NCI-H748 (cell line): ENCODE data around the gene C1orf87.
"Not testable (repeated sequence)": the region's sequence is repeated elsewhere in the genome, so short reads cannot be mapped to it uniquely, and the experiment has no call there.

ENCODE experiments used
- DNase-seq: peaks from one replicate; lab custom pipeline; 2025; ENCODE audit not compliant: unreplicated experiment; lab: John Stamatoyannopoulos, UW

C1orf87 gene

DNA sequence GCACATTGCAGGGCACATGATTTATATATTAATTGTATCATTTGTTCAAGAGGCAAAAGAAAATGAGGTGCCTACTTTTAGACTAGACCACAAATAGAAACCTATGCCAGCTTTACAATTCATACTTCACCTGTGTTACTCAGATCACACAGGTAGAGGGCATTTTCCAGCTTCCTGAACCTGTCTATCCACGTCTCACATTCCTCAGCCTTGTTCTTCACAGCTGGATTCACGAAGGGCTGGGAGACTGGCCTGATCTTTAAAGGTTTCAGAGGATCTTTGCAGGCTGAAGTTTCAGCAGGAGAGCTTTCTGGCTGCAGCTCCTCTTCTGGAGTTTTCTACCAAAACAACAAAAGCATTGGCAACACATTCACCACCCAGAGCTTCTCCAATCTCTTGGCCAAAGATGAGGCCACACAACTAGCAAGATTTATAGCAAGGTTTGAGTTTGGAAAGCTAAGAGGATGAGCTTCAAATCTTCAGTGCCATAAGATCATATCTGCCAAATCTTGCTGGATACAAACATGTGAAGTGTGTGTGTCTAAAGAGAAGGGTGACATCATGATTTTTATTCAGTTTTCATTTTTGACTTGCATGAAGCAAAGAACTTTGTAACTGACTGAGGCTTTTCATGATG is 76.0 kb downstream of the C1orf87 start:
- peak; percentile 3 for DNase-seq

DNA sequence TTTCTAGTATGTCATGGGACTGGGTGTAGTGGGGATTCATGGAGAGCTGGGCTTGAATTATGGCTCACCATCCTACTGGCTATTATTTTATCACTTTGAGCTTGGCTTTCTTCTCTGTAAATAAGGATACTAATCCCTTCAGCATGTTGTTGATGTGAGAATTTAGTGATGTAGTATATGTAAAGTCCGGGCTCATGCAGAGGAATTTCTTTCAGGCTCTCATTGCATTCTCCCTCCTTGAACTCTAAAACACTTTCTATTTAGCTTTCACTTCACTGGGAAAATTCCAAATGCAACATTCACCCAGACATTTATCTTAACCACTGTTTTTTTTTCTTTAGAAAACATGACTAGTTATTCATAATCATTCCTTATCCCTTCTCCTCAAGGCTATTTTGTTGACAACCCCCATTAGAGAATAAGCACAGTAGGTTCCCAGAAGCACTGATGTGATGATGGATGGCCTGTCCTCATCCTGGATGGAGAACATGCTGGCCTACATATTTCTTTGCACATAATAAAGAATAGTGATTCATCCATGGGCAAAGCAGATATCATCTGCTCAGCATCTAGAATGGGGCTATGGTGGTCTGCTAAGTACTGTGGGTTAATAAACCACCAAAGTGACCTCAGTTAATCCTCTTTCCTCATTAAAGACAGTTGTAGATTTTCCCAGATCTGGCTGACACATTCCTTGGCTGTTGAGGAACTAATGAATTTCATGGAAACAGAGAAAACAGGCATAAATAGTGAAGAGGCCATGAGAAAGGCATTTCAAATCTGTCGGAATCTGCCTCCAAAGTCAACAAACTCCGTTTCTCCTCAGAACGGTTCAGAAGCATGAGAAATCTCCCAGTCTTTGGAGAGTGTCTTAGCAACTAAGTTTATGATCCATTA is 79.0 kb downstream of the C1orf87 start:
- DNase-seq: no peak

DNA sequence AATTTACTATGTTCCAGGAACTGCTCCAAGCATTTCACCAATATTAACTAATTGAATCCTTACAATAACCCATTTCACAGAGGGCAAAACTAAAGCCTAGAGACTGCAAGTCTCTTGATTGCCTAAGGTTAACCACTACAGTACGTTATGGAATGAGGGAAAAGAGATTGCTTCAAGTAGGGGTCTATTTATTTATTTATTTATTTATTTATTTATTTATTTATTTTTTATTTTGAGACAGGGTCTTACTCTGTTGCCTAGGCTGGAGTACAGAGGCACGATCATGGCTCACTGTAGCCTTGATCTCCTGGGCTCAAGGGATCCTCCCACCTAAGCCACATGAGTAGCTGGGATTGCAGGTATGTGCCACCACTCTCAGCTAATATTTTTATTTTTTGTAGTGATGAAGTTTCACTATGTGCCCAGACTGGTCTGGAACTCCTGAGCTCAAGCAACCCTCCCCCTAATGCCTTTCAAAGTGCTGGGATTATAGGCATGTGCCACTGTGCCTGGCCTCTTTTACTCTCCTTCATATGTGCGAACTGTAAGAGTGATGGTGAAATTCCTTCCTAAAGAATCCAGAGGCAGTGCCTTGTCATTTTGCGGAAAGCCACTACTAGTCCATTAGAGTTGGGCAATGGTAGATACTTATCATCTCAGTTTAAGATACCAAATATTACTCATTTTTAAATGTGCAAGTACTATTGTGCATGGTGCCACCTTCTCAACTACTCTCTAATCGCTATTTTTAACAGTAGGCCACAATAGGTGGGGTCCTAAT is 81.3 kb downstream of the C1orf87 start:
- DNase-seq: no peak

DNA sequence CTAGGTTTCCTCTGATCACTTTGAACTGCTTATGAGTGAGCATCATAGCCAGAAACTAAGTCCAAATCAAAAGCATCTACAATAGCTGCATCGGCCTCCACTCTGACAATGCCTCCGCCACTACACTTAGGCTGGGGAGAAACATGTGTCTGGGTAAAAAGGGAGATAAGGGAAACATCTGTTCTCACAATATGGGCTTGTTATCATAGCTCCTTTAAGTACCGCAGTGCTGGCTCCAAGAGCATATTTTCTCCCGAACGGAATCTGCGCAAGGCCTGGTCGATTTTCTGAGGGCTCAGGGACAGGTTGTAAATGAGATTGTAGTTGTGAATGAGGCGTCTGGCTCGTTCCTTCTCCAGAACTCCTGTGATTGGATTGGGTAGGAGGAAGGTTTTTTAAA is 83.1 kb downstream of the C1orf87 start:
- DNase-seq: no peak

DNA sequence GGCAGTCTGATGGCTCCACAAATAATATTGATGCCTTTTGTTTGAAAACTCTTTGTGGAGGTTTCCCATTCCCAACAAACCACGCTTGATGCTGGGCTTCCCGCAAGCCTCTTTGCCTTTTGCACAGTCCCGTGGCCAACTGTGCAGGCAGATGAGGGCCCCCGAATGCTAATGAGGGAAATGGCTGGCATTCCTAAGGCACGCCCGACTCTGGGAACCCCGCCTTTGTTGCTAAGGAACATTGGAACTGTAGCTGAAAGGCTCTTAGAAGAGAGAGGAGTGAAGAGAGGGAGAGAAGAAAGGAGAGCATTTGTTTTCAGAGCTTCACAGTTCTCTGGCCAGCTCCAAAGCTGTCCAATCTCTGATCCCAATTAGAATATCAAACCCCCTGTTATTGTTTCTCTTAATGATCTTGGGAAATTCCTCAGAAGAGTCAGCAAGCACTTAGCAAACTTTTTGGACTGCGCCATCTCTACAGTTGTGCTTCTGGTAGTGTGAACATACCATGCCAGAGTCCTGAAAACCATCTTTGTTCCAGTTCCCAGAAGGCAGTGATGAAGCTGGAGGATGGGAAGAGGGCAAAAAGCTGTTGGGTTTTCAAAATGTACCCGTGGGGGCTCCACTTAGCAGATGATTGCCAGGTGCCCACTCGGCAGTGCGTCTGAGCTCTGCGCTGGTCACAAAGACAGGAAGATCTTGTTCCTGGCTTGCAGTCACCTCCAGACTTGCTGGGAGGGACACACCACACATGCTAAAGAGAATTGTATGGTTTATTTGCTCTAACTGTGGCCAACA is 86.9 kb downstream of the C1orf87 start:
- DNase-seq: peak; percentile 18

DNA sequence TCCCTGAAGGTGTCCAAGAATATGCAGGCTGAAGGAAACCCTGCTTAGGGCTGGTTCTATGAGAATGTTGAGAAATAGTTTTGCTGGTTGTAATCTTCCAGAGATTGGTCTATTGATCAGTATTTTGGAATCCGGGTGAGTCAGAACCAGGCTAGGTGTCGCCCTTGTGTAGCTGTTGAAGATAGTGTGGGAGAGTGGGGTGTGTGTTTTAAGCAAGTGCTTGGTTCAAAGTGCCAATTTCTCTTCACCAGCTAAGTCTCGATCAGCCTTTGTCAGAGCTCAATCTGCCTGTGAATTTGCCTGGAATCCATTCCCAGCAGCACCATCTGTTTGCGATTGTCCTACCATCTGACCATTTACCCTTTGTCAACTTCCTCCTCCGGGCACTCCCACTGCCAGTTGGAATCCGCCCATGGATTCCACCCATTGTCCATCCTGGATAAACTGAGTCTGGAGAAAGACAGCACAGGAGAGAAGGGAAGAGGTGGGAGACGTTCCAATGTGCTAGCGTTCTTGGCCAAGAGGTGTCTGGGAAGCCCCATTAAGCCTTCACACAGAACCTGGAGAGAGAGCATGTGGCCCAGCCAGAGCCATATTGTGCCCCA is 87.6 kb downstream of the C1orf87 start:
- no peak for DNase-seq

DNA sequence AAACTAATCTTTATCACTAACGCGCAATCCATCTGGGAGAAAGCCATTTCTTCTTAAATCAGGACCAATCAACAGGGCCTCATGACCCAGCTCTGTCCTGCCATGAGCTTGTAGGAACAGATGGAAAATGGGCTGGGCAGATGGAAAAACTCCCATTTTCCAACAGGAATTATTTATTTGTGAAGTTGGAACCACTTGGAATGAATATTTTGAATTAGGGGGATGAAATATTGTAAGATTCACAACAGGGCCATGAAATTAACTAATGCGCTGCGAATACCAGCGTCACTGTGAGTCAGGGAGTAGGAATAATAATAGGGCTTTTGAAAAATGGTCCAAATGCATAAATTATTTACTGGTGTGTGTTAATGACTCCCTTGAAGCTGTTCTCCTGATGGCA is 93.9 kb downstream of the C1orf87 start:
- DNase-seq: no peak

DNA sequence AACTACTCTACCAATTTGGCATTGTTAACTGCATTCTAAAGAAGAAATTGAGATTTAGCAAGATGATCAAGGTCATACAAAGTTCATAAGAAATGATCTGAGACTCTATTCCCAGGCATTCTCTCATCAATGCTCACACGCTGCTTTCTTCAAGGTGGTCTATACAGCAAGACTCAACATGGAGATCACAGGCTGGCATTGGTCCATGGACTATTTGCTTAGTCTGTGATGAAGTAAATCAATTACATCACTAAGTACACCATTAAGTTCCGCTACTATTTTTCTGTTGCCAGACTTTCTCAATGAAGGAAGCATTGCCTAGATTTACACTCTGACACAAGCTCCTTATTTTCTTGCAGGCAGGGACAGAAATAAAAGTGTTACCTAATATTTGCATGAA is 95.1 kb downstream of the C1orf87 start:
- DNase-seq: peak; percentile 4

DNA sequence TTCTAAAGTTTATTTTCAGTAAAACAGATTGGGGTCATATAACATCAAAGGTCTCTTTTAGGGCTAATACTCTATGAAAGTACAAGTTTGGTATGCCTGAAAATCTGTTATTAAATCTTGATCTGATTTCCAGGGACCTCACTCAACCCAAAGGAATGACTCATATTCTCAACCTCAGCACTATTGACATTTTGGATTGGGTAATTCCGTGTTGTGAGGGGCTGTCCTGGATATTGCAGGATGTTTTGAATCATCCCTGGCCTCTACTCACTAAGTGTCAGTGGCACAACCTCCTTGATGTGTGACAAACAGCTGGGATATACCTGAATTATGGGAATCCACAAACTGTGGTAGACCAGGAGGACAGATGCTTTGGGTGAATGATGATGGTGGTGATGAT is 95.5 kb downstream of the C1orf87 start:
- DNase-seq: no peak

DNA sequence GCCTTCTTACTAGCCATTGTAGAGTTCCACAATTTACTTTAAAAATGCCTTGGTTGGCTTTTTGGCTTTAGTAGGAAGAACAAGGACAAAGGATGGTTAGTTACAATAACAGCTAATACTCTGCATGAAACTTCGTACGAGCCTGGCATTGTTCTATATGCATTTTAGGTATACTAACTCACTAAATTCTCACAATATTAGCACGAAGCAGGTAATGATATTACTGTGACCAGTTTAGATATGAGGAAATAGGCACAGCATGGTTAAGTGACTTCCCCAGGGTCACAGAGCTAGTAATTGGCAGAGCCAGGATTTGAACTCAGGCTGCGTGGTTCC is 96.5 kb downstream of the C1orf87 start:
- DNase-seq: no peak

DNA sequence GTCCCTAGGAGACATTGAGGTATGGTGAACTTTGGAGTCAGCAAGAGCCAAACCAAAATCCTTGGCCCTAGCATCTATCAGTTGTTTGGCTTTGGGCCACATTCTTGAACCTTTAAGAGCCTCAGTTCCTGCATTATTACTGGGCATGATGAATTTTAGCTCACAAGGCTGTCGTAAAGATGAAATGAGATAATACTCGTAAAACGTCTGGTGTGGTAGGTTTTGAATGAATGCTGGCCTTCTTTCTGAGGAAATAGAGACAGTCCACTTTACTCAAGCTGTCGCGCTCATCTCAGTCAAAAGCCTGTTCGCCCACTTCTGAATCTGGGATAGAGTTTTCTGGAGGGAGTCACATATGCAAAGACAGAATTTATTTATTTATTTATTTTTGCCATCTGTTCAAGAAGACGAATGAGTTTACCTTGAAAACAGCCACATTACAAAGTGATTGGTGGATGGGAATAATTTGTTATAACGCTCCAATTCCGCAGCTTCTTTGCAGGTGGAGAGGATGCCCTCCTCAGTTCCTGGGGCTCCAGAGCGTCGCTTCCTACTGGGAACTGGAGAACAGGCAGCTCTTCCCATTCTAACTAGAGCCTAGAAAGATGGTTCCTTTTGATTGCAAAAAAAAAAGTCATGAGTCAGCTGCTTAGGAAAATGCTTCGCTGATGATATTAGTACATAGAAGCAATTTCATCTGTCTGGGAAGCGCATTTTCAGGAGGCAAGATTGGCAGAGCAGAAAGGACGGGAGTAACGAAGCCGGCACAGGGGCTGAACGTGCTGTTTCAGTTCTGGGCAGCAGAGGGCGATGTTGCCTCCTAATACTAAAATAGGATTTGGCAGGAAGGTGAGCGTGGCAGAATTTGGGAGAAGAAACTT is 97.1 kb downstream of the C1orf87 start:
- peak; percentile 73 for DNase-seq

DNA sequence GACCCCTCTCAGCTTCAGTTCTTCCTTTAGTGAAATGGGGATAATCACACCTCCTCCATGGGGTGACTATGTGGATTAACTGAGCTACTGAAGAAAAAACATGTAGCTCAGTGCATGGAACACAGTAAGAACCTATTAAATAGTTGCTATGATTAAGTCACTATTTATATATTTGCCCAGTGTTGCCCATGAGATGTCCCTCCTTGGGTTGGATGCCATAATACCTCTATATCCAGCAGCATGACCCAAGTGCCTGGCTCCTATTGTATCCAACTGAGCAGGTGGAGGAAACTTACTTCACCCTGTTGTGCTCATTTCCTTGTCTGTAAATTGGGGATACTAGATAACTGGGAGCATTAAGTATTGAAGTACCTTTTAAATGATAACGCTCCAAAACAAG is 99.9 kb downstream of the C1orf87 start:
- DNase-seq: no peak

DNA sequence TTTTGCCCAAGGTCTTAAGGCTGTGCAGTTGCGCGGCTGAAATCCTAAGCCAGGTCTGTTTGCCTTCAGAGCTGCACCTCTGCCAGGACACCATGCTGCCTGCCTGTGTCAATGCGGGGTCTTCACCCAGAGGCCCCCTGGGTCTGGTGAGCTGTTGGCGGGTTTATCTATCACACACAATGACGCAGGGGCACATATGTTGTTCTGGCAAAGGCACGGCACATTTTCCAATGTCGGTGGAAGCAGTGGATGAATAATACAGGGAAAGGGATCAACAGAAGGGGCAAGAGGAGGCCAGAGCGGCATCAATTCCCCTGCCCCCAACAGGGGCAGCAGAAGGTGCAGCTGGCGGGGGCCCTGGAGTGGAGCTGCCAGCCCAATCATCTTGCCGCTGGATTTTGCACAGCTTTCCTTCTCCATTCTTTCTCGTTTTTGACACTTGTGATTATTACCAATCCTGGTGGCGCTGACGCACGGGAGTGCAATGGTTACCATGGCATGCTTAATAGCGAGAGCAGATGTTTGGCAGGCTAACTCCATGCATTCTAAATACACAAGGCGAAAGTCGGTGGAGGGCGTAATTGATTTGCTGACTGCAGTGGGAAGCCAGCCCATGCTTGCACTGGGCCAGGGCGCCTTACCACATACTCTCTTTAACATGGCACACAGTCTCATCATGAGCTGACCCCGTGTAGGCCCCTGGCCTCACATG is 101.2 kb downstream of the C1orf87 start:
- DNase-seq: peak; percentile 88

DNA sequence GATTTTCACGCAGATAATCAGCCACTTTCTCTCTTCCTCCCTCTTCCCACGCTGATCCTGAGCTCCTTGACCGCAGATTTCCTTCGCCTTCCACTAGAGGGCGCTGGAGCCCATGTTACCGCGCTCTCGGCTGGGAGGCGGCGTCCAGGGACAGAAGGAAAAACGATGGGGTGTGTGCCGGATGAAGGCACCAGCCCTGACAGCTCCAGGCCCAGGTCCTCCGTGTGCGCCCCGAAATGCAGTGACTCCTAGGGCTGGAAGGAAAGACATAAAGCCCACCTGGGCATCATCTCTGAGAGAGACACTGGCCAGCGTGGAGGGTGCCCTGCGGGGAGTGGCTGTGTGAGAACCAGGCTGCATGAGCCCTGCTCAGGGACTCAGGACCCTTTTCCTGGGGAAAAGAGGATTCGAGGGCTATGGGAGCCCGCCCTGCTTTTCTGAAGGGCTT is 102.1 kb downstream of the C1orf87 start:
- DNase-seq: peak; percentile 71

DNA sequence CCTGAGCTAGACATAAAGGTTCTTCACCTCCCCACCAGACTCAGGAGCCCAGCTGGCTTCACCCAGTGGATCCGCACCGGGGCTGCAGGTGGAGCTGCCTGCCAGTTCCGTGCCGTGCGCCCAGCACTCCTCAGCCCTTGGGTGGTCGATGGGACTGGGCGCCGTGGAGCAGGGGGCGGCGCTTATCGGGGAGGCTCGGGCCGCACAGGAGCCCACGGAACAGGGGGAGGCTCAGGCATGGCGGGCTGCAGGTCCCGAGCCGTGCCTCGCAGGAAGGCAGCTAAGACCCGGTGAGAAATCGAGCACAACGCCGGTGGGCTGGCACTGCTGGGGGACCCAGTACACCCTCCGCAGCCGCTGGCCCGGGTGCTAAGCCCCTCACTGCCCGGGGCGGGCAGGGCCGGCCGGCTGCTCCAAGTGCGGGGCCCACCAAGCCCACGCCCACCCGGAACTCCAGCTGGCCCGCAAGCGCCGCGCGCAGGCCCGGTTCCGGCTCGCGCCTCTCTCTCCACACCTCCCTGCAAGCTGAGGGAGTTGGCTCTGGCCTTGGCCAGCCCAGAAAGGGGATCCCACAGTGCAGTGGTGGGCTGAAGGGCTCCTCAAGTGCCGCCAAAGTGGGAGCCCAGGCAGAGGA is 103.9 kb downstream of the C1orf87 start:
- not testable (repeated sequence) for DNase-seq

DNA sequence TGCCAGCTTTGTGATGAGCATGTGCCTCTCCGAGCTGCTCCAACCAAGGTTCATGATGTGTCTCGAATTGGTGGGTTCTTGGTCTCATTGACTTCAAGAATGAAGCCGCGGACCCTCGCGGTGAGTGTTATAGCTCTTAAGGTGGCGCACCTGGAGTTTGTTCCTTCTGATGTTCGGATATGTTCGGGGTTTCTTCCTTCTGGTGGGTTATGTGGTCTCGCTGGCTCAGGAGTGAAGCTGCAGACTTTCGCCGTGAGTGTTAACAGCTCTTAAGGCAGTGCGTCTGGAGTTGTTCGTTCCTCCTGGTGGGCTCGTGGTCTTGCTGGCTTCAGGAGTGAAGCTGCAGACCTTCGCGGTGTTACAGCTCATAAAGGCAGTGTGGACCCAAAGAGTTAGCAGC is 104.8 kb downstream of the C1orf87 start:
- not testable (repeated sequence) for DNase-seq

DNA sequence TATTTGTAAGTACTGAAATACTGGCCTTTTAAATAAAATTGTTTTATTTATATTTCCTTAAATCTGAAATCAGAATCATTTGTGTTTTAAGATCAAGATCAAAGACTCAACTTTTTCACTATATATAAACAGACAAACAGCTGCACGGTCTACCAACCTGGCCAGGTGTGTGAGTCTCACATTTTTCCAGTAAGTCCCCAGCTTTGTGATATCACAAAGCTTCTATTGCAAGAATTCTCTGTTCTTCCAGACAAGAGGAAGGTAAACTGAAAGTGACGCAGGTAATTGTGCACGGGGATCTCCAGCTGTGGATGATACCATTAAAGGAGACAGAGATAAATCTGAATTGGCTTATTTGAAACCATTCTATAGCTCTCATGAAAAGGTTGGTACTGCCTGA is 105.8 kb downstream of the C1orf87 start:
- no peak for DNase-seq

DNA sequence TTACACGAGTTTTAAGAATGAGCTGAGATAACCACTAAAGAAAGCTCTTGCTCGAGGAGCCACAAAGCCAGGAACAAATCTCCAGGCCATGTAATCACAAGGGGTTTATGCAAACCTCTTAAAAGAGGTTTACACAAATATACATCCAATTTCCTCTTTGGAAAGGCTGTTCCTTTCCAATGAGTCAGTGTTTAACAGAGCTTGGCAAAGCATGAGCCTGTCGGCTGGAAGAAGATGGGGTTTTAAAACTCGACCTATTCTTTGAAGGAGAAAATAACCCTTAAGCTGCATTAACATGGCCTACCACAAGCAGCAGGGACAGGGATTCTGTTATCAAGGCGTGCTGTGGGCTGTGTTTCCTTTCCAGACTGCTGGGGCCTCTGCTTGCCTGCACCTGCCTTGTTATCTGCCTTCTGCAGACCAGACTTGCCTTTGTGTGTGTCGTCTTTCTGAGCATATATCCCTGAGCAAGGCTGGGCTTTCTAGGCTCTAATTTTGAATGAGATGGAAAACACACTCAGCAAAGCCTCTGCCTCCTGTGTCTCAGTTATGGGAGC is 106.4 kb downstream of the C1orf87 start:
- DNase-seq: peak; percentile 5
